ENCODE measurements around the gene ASTN2.

Gene ASTN2

GRCh38 chr9:116821633-116822229 lies 593.1 kb downstream of the ASTN2 start:
- ATAC-seq (ENCODE audit: insufficient read depth, low read depth), result no peak
- Histone ChIP-seq H3K4me2 (ENCODE audit: insufficient read depth, low read length) (no peak overlapping the region), H3K4me3 (ENCODE audit: low read depth in 1 of 2, low read length in 2 of 2) (no peak overlapping the region), H3K9ac (ENCODE audit: low read depth, low read length) (no peak overlapping the region), H3K36me3 (ENCODE audit: insufficient read depth, low read length) (no peaks in the 10 kb centered on the region), H3K4me1 (ENCODE audit: insufficient read depth, low read length) (no peaks in the 10 kb centered on the region), H3K27me3 (ENCODE audit: insufficient read depth, low read length, poor library complexity) (no peaks in the 10 kb centered on the region), H3K79me2 (ENCODE audit: insufficient read depth, low read length) (no peaks in the 10 kb centered on the region), H3K27ac (ENCODE audit: low read length) (no peak overlapping the region), H3K9me3 (ENCODE audit: insufficient read depth, low read length, severe bottlenecking) (no peaks in the 10 kb centered on the region), H4K20me1 (ENCODE audit: insufficient read depth, low read length) (no peaks in the 10 kb centered on the region), H2AFZ (ENCODE audit: low read depth, low read length) (no peak overlapping the region)
- TF ChIP-seq, protein P1, sequence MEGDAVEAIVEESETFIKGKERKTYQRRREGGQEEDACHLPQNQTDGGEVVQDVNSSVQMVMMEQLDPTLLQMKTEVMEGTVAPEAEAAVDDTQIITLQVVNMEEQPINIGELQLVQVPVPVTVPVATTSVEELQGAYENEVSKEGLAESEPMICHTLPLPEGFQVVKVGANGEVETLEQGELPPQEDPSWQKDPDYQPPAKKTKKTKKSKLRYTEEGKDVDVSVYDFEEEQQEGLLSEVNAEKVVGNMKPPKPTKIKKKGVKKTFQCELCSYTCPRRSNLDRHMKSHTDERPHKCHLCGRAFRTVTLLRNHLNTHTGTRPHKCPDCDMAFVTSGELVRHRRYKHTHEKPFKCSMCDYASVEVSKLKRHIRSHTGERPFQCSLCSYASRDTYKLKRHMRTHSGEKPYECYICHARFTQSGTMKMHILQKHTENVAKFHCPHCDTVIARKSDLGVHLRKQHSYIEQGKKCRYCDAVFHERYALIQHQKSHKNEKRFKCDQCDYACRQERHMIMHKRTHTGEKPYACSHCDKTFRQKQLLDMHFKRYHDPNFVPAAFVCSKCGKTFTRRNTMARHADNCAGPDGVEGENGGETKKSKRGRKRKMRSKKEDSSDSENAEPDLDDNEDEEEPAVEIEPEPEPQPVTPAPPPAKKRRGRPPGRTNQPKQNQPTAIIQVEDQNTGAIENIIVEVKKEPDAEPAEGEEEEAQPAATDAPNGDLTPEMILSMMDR (IDR thresholded peaks at IDR 0.05; ENCODE audit: borderline replicate concordance, extremely low read depth, low read length, poor library complexity, severe bottlenecking), result no peak
- TF ChIP-seq EZH2 (IDR thresholded peaks at IDR 0.05; ENCODE audit: borderline replicate concordance, low read depth, low read length, severe bottlenecking), result no peak
- no peak for DNase-seq

DNA sequence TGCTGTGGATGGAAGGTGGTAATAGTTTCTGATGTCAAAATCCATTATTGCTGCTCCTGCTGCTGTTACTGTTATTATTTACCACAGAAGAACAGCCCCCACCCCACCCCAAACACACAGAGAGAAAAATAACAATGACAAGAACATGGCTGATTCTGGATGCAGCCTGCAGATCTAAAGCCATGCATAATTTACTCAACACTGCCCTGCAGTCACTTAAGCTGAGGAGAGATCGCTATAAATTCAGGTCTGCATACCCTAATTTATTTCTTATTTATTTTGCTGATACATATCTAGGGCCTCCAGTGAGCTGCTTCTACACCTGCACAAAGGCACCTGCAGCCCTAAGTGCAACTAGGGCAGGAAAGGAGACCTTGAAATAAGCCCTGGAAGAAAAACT lies 595.7 kb downstream of the ASTN2 start:
- H3K9me3 ChIP-seq (ENCODE audit: insufficient read depth, low read length, severe bottlenecking), result no peaks in the 10 kb centered on the region
- H3K36me3 ChIP-seq (ENCODE audit: insufficient read depth, low read length), result no peaks in the 10 kb centered on the region
- no peaks in the 10 kb centered on the region for H3K79me2 ChIP-seq (ENCODE audit: insufficient read depth, low read length)
- TF ChIP-seq, protein P1 (IDR thresholded peaks at IDR 0.05; ENCODE audit: borderline replicate concordance, extremely low read depth, low read length, poor library complexity, severe bottlenecking), result no peak
- no peak for TF ChIP-seq EZH2 (IDR thresholded peaks at IDR 0.05; ENCODE audit: borderline replicate concordance, low read depth, low read length, severe bottlenecking)
- H3K27me3 ChIP-seq (ENCODE audit: insufficient read depth, low read length, poor library complexity), result no peaks in the 10 kb centered on the region
- no peak for DNase-seq
- no peak overlapping the region for H3K27ac ChIP-seq (ENCODE audit: low read length)
- no peak overlapping the region for H2AFZ ChIP-seq (ENCODE audit: low read depth, low read length)
- H4K20me1 ChIP-seq (ENCODE audit: insufficient read depth, low read length), result no peaks in the 10 kb centered on the region
- H3K4me1 ChIP-seq (ENCODE audit: insufficient read depth, low read length), result no peaks in the 10 kb centered on the region
- H3K4me2 ChIP-seq (ENCODE audit: insufficient read depth, low read length), result no peak overlapping the region
- ATAC-seq (ENCODE audit: insufficient read depth, low read depth), result no peak
- no peak overlapping the region for H3K4me3 ChIP-seq (ENCODE audit: low read depth in 1 of 2, low read length in 2 of 2)
- no peak overlapping the region for H3K9ac ChIP-seq (ENCODE audit: low read depth, low read length)

GRCh38 chr9:116817762-116818161 lies 597.1 kb downstream of the ASTN2 start:
- Histone ChIP-seq H3K4me3 (ENCODE audit: low read depth in 1 of 2, low read length in 2 of 2) (no peak overlapping the region), H3K79me2 (ENCODE audit: insufficient read depth, low read length) (no peaks in the 10 kb centered on the region), H3K36me3 (ENCODE audit: insufficient read depth, low read length) (no peaks in the 10 kb centered on the region), H3K9ac (ENCODE audit: low read depth, low read length) (no peak overlapping the region), H3K27ac (ENCODE audit: low read length) (no peak overlapping the region), H3K9me3 (ENCODE audit: insufficient read depth, low read length, severe bottlenecking) (no peaks in the 10 kb centered on the region), H2AFZ (ENCODE audit: low read depth, low read length) (no peak overlapping the region), H4K20me1 (ENCODE audit: insufficient read depth, low read length) (no peaks in the 10 kb centered on the region), H3K4me1 (ENCODE audit: insufficient read depth, low read length) (no peaks in the 10 kb centered on the region), H3K27me3 (ENCODE audit: insufficient read depth, low read length, poor library complexity) (no peaks in the 10 kb centered on the region), H3K4me2 (ENCODE audit: insufficient read depth, low read length) (no peak overlapping the region)
- ATAC-seq (ENCODE audit: insufficient read depth, low read depth), result no peak
- TF ChIP-seq EZH2 (IDR thresholded peaks at IDR 0.05; ENCODE audit: borderline replicate concordance, low read depth, low read length, severe bottlenecking), result no peak
- TF ChIP-seq, protein P1 (IDR thresholded peaks at IDR 0.05; ENCODE audit: borderline replicate concordance, extremely low read depth, low read length, poor library complexity, severe bottlenecking), result no peak
- DNase-seq, result no peak

Measured in DND-41 (cell line).